Choroid plexus epithelial cell (primary cell): ENCODE results near the gene SKAP2.

Experiments used
- DNase-seq: peaks from one replicate; pipeline ENCODE4 v3.0.0-alpha.2; 2010; ENCODE audit warnings: low read depth
- H3K4me3 ChIP-seq: 2 replicates; pipeline ENCODE4 v1.5.1; 2011; ENCODE audit warnings: low read depth, mild to moderate bottlenecking, control low read depth, low read length, moderate library complexity
- CTCF ChIP-seq: conservative IDR thresholded peaks from 2 replicates; pipeline ENCODE4 v1.5.1; 2011; ENCODE audit warnings: low read depth, mild to moderate bottlenecking, control low read depth, inconsistent platforms, low read length, moderate library complexity

Gene SKAP2

GRCh38 chr7:26673858-26674257, 190.5 kb downstream of the SKAP2 start:
- H3K4me3 ChIP-seq = no peak overlapping the region
- DNase-seq = no peak
- TF ChIP-seq CTCF = no peak

- no peak overlapping the region for H3K4me3 ChIP-seq
- TF ChIP-seq CTCF = no peak
- DNase-seq = no peak
These were observed 191.1 kb downstream of the SKAP2 start for GRCh38 chr7:26673271-26673670.

GRCh38 chr7:26670841-26671240, 193.5 kb downstream of the SKAP2 start:
- H3K4me3 ChIP-seq = no peak overlapping the region
- no peak for TF ChIP-seq CTCF
- DNase-seq = no peak

DNA sequence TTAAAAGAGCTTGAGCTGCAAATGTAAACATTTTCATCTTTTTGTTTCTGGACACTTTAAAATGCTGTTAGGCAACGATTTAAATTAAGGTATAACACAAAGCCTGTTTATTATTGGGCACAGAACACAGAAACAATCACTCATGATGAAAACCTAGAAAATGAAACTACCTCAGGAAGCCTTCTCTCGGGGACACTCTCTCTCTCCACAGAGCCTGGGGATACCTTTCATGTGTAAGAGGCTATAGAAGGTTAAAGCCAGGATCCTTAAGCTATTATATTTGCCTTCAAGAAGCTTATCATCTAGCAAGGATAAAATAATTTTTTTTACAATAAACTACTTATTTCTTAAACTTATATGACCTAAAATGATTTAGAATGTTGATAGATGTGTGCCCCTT, 194.1 kb downstream of the SKAP2 start:
- TF ChIP-seq CTCF = no peak
- DNase-seq = no peak

DNA sequence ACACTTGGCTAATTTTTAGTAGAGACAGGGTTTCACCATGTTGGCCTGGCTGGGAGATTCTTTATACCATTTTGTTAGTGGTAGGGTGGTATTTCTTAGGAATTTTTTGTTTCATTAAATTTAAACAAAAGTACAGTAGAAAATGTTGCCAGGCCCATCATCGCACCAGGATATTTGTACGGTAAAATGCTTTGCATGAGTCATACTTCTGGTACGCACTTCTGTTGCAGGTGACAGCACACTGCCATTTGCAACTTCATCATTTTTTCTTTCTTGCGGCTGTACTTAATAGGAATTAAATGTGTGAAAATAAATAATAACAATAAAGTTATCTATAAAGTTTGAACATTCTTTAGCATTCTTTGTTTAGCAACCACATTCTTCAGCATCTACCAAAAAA, 195.6 kb downstream of the SKAP2 start:
- DNase-seq = no peak
- no peak for TF ChIP-seq CTCF
- H3K4me3 ChIP-seq = no peak overlapping the region

More for the DNA sequence above, 194.1 kb downstream of the SKAP2 start:
- no peak overlapping the region for H3K4me3 ChIP-seq

GRCh38 chr7:26667514-26668133, 196.8 kb downstream of the SKAP2 start:
- peak; percentile 95 for DNase-seq
- TF ChIP-seq CTCF = peak; percentile 92
- no peak overlapping the region for H3K4me3 ChIP-seq

- peak; percentile 32 for DNase-seq
- no peak for TF ChIP-seq CTCF
- no peak overlapping the region for H3K4me3 ChIP-seq
These were observed 199.5 kb downstream of the SKAP2 start for GRCh38 chr7:26664735-26665416.
